ENCODE measurements around the gene RETREG2. TPM values are rescaled to one million over a fixed set of nuclear protein-coding genes. Genes with fewer than 3 reads are reported as not detected.
A peak's percentile ranks its signal among the peaks of the same experiment; 100 is the strongest.

The RETREG2 gene
- total RNA-seq, 3 donors from 2014 or later (not counting 1 experiment from before 2014, with no cell fraction given): 77.0 to 81.9 (median 79.0) TPM

- peaks cover 31 to 55% of the 10 kb centered on the region in 2 donors for H3K4me1 Mint-ChIP-seq
- peak overlapping the region; percentile 99 for H3K27ac Mint-ChIP-seq
- no peak for ATAC-seq
- Histone ChIP-seq H3K36me3 (ENCODE audit: control insufficient read depth, insufficient read depth, low read length) (peaks cover 46% of the 10 kb centered on the region), H3K4me1 (ENCODE audit: control insufficient read depth, insufficient read depth, low read length) (peaks cover 30% of the 10 kb centered on the region), H3K27ac (ENCODE audit: low read length) (peak overlapping the region; percentile 77), H3K9me3 (ENCODE audit: control insufficient read depth, insufficient read depth, low read length) (no peaks in the 10 kb centered on the region), H3K27me3 (ENCODE audit: control insufficient read depth, insufficient read depth, low read length) (no peaks in the 10 kb centered on the region), H3K4me3 (ENCODE audit: low read length) (peak overlapping the region; percentile 88)
- TF ChIP-seq, protein P1, sequence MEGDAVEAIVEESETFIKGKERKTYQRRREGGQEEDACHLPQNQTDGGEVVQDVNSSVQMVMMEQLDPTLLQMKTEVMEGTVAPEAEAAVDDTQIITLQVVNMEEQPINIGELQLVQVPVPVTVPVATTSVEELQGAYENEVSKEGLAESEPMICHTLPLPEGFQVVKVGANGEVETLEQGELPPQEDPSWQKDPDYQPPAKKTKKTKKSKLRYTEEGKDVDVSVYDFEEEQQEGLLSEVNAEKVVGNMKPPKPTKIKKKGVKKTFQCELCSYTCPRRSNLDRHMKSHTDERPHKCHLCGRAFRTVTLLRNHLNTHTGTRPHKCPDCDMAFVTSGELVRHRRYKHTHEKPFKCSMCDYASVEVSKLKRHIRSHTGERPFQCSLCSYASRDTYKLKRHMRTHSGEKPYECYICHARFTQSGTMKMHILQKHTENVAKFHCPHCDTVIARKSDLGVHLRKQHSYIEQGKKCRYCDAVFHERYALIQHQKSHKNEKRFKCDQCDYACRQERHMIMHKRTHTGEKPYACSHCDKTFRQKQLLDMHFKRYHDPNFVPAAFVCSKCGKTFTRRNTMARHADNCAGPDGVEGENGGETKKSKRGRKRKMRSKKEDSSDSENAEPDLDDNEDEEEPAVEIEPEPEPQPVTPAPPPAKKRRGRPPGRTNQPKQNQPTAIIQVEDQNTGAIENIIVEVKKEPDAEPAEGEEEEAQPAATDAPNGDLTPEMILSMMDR (IDR thresholded peaks at IDR 0.05): no peak
- peak in 1 of 2 donors; percentile 64 for DNase-seq
- intact Hi-C loops (cut with micrococcal nuclease): no loop called here
- peak overlapping the region; percentile 100 for H3K4me3 Mint-ChIP-seq
- H3K9me3 Mint-ChIP-seq: no peaks in the 10 kb centered on the region
- no peaks in the 10 kb centered on the region for H3K27me3 Mint-ChIP-seq (ENCODE audit: low read depth in 2 of 2)
- WGBS (ENCODE audit: insufficient coverage): under 1% methylated on average over 24 of the region's 24 CpGs
- peaks cover 25% of the 10 kb centered on the region for H3K36me3 Mint-ChIP-seq
Observed at GRCh38 chr2:219230059-219230540, 52.0 kb downstream of the RETREG2 start.

DNA sequence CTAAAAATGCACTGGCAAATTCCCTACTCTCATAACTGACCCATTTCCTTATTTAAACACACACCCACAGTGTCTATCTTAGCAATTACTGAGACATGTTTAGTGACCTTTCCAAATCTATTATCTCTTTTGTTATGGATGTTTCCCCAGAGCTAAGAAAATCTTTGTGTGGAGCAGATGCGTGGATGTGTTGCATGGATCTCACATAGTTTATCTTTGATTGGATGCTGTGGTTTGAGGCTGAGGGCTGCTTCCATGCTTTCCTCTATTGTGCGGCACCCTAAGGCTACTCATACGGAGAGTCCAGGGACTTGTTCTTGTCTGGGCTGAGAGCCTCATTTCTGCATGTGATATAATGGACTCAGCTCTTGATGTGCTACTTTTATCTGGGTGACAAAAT, 56.3 kb downstream of the RETREG2 start:
- Histone ChIP-seq H3K4me1 (ENCODE audit: control insufficient read depth, insufficient read depth, low read length) (peaks cover 12% of the 10 kb centered on the region), H3K4me3 (ENCODE audit: low read length) (no peak overlapping the region), H3K27me3 (ENCODE audit: control insufficient read depth, insufficient read depth, low read length) (no peaks in the 10 kb centered on the region), H3K27ac (ENCODE audit: low read length) (no peak overlapping the region), H3K9me3 (ENCODE audit: control insufficient read depth, insufficient read depth, low read length) (no peaks in the 10 kb centered on the region), H3K36me3 (ENCODE audit: control insufficient read depth, insufficient read depth, low read length) (peaks cover 66% of the 10 kb centered on the region)
- intact Hi-C loops (cut with micrococcal nuclease): no loop called here
- peaks cover 14 to 31% of the 10 kb centered on the region in 2 donors for H3K4me1 Mint-ChIP-seq
- DNase-seq (no peak), ATAC-seq (no peak)
- H3K4me3 Mint-ChIP-seq: no peak overlapping the region
- H3K36me3 Mint-ChIP-seq: peaks cover 33% of the 10 kb centered on the region
- WGBS (ENCODE audit: insufficient coverage): 98% methylated on average over 3 of the region's 3 CpGs
- no peaks in the 10 kb centered on the region for H3K9me3 Mint-ChIP-seq
- H3K27ac Mint-ChIP-seq: no peak overlapping the region
- TF ChIP-seq, protein P1 (IDR thresholded peaks at IDR 0.05): no peak
- H3K27me3 Mint-ChIP-seq (ENCODE audit: low read depth in 2 of 2): no peaks in the 10 kb centered on the region

Other genes starting within 250 kb of the RETREG2 start
- not detected for gene CDK5R2, start 218.6 kb upstream of the RETREG2 start, total RNA-seq
- gene FEV, start 193.1 kb upstream of the RETREG2 start, total RNA-seq: not detected
- not detected for gene CRYBA2, start 184.9 kb upstream of the RETREG2 start, total RNA-seq
- not detected for gene CFAP65, start 136.8 kb upstream of the RETREG2 start, total RNA-seq
- gene IHH, start 117.4 kb upstream of the RETREG2 start, total RNA-seq: not detected
- 10 to 100 TPM in 2 of 3 donors, 1 to 10 TPM in 1; 9.9 to 12.7 (median 11.0) TPM for gene NHEJ1, start 17.5 kb upstream of the RETREG2 start, total RNA-seq
- 1 to 10 TPM in 1 of 3 donors, under 1 TPM in 2; 0.48 to 1.1 (median 0.89) TPM for gene SLC23A3, start 8.2 kb upstream of the RETREG2 start, total RNA-seq
- 10 to 100 TPM; 64.4 to 72.4 (median 64.8) TPM for gene CNPPD1, start 1.4 kb upstream of the RETREG2 start, total RNA-seq
- gene ZFAND2B, start 28.5 kb downstream of the RETREG2 start, total RNA-seq: 10 to 100 TPM; 67.6 to 84.0 (median 83.4) TPM
- gene ABCB6, start 40.7 kb downstream of the RETREG2 start, total RNA-seq: 1 to 10 TPM in 2 of 3 donors, under 1 TPM in 1; 0.93 to 3.4 (median 1.9) TPM
- 100 to 1,000 TPM in 2 of 3 donors, 10 to 100 TPM in 1; 98.1 to 110 (median 108) TPM for gene ATG9A, start 51.4 kb downstream of the RETREG2 start, total RNA-seq
- 100 to 1,000 TPM; 100 to 148 (median 117) TPM for gene ANKZF1, start 51.5 kb downstream of the RETREG2 start, total RNA-seq
- 1 to 10 TPM; 4.3 to 7.7 (median 4.5) TPM for gene GLB1L, start 67.2 kb downstream of the RETREG2 start, total RNA-seq
- gene STK16, start 67.2 kb downstream of the RETREG2 start, total RNA-seq: 10 to 100 TPM; 28.7 to 32.5 (median 32.4) TPM
- gene TUBA4B, start 75.0 kb downstream of the RETREG2 start, total RNA-seq: not detected
- 100 to 1,000 TPM; 145 to 188 (median 146) TPM for gene TUBA4A, start 75.6 kb downstream of the RETREG2 start, total RNA-seq
- 100 to 1,000 TPM in 1 of 3 donors, 10 to 100 TPM in 2; 70.3 to 108 (median 98.3) TPM for gene DNAJB2, start 101.1 kb downstream of the RETREG2 start, total RNA-seq
- gene PTPRN, start 131.1 kb downstream of the RETREG2 start, total RNA-seq: under 1 TPM in 2 of 3 donors, not detected in 1; 0.23 to 0.35 TPM
- not detected for gene RESP18, start 154.5 kb downstream of the RETREG2 start, total RNA-seq
- 100 to 1,000 TPM in 2 of 3 donors, 10 to 100 TPM in 1; 97.8 to 112 (median 103) TPM for gene DNPEP, start 209.6 kb downstream of the RETREG2 start, total RNA-seq
- not detected for gene DES, start 240.1 kb downstream of the RETREG2 start, total RNA-seq